CD4-positive, alpha-beta T cell treated with Interleukin-17A for 4 hours (primary cell): Measurements from ENCODE around the gene RFTN1.
A peak's percentile ranks its signal among the peaks of the same experiment; 100 is the strongest.

ENCODE experiments used
- DNase-seq: peaks from one replicate; pipeline ENCODE4 v3.0.0-alpha.2; 2020; ENCODE audit warnings: mixed read lengths

RFTN1 gene

DNA sequence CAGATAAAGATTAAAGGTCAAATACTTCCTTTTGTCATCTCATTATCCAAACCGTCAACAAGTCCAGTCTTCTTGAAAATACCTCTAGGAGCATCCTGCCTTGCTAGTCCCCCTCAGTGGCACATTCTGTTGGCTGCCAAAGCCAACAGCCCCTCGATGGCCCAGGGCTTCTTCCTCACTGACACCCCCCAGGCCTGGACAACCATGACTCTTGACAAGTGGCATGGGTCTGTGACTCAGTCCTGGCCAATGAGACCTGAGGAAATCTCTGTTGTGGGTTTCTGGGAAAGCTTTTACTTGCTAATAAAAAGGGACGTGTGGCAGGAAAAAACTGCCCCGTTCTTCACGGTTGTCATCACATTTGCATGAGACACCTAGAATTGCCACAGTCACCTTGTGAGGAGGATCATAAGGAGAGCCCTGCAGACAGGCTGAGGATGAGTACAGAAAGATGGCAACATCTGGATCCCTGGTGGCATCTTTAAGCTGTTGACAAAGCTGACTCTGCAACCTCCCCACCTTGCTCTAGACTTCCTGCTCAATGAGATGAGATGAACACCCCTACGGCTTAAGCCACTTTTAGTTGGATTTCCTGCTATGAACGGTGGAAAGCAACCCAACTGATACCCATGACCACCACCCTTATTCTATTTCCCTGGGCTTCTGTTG is 167.0 kb downstream of the RFTN1 start:
- no peak for DNase-seq

- no peak for DNase-seq
These were observed 170.4 kb downstream of the RFTN1 start for GRCh38 chr3:16343101-16343500.

DNA sequence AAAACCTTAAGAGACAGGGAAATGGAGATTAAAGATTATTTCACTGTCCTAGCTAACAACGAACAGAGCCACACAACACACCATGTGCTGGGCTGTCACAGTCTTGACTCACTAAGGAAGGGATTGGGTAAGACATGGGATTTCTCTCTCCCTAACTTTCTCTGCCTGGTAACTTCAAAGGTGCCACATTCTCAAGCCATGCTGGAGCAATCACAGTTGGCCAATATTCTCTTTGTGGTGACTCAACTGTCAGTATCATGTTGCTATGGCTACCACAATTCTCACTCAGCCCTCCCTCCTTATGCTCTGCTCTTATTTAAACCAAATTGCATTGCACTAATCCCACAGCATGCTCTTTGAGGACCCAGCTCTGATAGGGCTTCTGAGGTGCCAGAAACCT is 174.5 kb downstream of the RFTN1 start:
- no peak for DNase-seq

DNA sequence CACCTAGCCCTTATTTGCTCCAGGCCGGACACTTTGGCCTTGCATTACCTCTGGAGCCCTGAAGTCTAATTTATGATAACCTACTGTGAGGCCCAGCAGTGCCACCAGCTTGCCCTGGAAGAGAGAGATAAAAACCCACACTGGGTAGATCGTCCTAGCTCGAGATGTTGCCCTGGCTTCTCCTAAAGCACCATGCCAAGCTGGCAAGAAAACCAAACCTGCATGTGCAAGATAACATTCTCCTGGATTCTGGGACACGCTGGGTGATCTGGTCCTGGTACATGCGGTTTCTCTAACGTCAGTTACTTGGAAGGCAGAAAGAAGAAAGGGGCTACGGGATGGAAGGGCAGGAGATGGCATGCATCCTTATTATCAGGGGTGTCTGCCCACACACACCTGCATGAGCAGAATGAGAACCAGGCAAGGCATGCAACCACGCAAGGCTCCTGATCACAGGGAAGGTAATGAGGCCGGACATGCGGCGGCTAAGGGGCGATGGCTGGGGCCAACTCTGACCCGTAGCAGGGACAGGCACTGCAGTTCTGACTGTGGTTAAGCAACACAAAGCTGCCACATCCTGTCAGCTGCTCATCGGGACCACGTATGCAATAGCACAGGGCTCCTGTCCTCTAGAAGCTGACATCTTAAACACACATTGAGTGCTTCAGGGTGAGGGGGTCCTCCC is 175.5 kb downstream of the RFTN1 start:
- DNase-seq, result peak; percentile 70

- DNase-seq, result no peak
These were observed 176.7 kb downstream of the RFTN1 start for GRCh38 chr3:16336825-16337224.

DNA sequence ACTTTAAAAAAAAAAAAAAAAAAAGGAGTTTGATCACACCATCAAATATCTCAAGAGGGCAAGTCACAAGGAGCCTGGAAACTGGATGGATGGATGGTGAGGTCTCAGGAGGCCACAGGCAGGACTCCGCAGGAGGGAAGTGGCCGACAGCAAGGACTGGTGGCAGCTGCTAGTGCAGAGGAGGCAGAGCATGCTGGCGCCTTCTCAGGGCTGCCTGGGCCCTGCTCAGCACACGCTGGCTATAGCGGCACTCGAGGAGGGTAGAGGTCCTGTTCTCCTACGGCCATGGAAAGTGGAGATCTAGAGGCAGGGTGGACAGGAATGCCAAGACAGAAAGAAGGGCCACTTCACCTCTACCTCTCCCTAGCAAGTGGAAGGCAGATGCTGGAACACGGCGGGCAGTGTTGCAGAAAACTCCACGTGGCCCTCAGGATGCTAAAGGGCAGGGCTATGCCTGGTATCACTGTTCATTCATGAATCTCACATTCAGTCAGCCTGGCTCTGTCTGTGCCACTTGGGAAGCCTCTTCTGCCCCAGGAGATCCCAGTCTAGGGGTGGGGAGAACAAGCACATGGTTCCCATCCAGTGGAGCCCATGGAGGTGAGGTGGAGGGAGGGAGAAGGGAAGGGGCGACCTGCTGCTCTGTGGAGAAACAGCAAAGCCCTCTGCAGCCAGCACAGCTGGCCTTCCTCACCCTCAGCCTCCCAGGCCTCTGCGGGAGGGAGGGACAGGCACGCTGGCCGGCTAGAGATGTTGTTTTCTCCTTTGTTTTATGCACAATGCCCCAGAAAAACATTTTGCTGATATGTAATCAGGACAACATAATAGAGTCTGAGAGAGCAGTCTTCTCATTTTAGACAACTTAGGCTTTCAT is 177.5 kb downstream of the RFTN1 start:
- no peak for DNase-seq

GRCh38 chr3:16335333-16335732 is 178.2 kb downstream of the RFTN1 start:
- DNase-seq, result no peak

- DNase-seq, result no peak
These were observed 178.6 kb downstream of the RFTN1 start for GRCh38 chr3:16334909-16335308.

- DNase-seq, result no peak
These were observed 180.5 kb downstream of the RFTN1 start for GRCh38 chr3:16332904-16333426.

DNA sequence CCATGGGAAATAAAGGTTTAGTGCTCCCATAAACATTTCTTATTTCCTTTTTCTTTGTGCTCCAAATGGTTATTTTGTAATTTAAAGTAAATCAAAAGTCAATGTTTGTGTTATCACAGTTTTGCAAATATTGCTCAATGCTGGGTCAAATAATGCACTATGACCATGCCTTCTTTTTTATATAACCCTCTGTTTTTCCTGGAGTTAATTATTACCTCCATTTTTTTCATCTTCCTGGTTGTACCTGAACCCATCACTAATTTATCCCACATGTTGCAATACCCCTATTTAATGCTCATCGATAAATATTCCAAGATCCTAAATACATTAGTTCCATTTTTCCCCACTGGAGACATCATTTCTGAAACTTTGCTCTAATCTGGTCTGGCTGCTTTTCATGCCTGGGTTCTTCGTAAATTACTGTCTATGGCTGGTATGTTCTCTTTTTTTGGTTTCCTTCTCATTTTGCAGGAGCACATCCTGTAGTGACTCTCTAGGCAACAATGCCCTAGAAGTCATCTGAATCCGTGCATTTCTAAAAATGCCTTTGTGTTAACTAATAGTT is 182.1 kb downstream of the RFTN1 start:
- DNase-seq, result no peak

DNA sequence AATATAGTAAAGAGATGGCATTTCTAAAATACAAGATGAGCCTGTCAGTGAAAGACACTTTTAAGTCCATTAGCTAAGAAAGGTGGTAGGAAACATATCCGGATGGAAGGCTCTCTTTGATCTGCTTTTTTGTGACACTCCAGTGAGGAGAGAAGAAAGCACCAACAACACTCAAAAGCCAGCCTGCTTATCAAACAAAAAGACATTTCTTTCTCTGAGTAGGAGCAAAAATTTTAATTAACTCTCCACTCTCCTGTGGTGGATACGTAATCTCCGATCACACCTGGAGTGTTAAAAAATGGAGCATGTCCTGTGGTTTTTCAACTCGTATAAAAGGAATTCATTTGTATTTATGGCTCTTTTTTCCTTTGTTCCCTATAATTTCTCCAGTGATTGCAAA is 183.1 kb downstream of the RFTN1 start:
- DNase-seq, result no peak

DNA sequence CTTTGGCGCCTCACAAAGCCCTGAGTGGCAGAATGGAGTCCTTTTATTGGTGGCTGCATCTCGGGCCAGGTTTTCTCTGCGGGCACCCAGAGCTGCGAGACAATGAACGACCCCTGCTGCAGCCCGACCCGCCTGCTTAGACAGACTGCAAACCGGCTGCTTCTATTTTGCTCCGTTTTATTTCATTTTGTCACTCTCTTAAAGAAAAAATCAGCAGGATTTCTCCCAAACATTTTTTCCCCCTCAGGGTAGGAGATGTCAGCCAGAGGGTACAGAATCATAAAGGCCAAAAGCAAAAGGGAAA is 183.7 kb downstream of the RFTN1 start:
- DNase-seq, result no peak

DNA sequence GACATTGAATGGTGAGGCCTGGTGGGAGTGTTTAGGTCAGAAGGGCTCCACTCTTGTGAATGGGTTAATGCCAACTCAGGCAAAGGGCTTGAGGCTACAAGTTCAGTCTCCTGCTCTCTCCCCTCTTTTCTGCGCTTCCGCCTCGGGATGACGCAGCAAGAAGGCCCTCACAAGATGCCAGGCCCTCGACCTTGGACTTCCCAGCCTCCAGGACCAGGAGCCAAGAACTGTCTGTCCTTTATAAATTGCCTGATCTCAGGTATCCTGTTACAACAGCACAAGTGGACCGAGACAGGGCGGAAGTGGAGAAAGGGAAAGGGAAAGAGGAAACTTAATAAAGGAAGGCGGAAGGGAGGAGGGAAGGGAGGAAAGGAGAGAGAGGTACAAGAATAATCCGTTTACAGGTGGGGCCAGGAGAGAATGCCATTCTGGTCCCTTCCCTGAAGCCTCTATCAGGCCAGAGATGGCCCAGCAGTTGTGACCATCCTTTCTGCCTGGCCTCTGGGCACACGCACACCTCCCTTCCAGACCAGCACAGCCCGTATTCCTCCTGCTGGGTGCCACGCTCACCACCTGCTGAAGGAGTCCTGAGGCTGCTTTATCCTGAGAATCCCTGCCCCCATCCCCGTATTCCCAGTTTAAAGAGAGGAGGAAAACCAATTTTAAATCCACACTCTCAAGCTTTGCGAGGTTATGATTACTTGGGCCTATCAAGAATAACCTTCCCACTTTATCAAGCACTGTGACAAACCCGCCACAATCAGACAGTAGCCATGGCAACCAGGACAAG is 184.3 kb downstream of the RFTN1 start:
- DNase-seq, result no peak

DNA sequence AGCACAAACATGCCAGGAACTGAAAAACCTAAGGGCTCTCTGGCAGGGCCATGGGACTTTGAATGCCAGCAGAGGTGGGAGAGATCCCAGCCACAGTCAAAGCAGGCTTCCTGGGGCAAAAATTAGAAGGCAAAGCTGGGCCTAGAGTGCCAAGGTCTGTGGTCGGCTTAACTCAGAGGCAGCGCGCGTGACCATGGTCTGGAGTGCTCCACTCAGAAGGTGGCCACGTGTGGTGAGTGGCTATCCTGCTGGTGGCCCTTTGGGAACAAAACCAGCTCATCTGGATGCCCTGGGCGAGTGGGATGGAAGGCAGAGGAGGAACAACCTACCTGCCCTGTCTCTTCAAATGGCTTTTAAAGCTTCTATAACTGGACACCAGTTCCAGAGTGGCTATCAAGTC is 185.4 kb downstream of the RFTN1 start:
- no peak for DNase-seq

DNA sequence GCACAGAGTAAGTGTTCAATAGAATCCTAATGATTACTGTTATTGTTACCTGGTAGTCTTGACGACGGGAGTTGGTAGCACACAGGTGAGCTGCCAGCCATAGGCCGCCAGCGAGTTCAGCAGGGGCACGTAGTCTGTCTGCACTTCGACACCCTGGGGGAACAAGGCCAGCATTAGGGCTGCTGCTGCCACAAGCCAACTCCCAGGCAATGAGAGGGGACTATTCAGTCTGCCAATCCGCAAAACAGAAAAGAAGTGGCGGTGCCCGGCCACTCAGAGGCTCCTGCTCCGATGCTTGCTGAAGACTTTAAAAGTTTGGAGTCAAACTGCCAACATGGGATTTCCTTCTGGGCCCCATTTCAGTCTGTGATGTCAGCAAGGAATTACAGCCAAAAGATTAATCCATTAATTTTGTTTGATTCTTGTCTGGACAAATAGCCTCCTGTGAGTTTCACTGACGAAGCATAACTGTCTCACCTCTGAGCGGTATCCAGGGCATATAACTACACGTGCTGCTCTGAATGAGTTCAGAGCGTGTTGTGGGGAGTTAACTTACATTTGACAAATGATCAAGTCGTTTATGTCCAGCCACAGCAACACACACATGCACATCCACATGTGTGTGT is 186.7 kb downstream of the RFTN1 start:
- DNase-seq, result no peak

DNA sequence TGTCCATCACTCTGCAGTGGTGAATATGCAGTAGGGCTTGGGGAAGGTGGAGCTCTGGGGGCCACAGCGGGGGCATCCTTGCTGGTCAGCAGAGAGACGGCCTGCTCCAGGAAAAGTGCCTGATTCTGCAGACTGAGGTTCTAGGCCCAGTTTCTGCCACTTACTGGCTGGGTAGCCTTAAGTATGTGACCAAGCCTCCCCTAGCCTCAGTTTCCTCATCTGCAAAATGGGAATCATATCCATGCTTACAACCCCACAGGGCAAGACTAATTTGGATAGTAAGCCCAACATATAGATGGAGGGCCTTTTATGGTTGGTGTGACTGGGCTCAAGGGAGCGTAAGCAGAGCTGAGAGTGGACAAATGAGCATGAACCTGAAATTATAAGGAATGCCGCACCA is 187.6 kb downstream of the RFTN1 start:
- no peak for DNase-seq

DNA sequence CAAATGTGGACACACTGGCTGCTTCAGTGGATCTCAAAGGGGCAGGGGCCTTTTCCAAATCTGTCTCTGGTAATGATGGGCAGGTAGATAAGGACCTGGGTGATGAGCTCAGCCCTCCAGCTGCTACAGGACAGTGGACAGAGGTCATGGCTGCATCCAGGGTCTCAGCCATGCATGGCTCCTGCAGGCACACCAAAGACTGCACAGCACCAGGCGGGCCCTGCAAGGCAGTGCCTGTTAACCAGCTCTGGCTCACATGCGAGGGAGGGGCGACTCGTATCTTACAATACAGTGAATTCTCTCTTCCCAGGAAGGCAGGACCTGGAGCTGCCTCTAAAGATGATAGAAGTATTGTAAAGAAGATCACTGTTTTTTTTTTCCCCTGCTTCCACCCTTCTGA is 189.8 kb downstream of the RFTN1 start:
- no peak for DNase-seq

GRCh38 chr3:16322189-16322588 is 191.3 kb downstream of the RFTN1 start:
- no peak for DNase-seq

- DNase-seq, result no peak
These were observed 192.8 kb downstream of the RFTN1 start for GRCh38 chr3:16320711-16321110.

GRCh38 chr3:16319723-16320122 is 193.8 kb downstream of the RFTN1 start:
- DNase-seq, result no peak

DNA sequence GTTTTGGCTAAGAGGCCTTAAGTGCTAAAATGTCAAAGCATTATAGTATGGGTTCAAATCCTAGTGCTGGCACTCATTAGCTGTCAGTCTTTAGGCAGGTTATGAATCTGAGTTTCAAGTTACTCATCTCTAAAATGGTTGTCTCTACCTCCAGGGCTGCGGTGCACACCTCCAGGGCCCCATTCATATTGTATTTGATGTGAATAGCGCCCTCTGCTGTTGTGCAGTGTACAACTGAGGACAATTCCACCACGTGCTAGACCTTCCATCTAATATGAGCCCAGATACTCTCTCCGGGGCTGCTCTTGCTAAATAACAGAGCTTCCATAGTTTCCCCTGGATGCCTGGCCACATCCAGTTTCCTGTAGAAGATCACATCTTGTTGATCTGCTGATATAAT is 194.2 kb downstream of the RFTN1 start:
- DNase-seq, result peak; percentile 91

DNA sequence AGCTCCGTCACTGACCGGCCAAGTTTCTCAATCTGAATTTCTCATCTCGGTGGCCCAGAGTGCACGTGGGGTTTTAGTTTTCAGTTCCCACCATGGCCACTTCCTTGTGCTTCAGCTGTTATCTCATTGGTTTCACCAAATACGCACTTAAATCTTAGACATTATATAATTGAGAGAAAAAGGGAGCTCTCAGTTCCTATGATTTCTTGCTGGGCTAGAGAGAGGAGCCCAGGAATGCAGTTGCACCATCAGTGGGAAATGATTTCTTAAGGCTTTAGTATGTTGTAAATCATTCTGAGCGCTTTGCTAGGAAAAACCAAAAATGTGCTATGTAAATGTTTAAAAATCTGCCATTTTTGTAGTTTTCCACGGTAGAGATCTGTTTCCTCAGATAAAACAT is 195.3 kb downstream of the RFTN1 start:
- DNase-seq, result no peak
